ENCODE results near the gene SMCO4.

Gene SMCO4

DNA sequence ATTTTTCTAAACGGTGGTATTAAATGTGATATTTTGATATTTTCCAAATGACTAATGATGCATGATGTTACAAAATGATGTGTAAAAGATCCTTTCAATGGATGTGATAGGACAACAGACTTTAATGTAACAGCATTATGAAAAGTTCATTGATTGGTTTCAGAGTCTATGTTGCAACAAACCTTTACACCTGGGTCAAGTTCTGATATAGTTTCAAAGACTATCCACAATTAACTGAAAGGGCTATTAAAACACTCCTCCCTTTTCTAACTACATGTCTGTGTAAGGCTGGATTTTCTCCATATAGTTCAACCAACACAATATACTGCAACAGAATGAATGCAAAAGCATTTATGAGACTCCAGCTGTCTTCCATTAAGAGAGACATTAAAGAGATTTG lies 35.7 kb downstream of the SMCO4 start:
- no peak overlapping the region for H2AK5ac ChIP-seq (ENCODE audit: low read length, severe bottlenecking)
- no peaks in the 10 kb centered on the region for H3K9me3 ChIP-seq (ENCODE audit: control insufficient read depth, low read length)
- no peak overlapping the region for H4K8ac ChIP-seq (ENCODE audit: low read length)
- H2AFZ ChIP-seq (ENCODE audit: low read depth, low read length): no peak overlapping the region
- no peak overlapping the region for H3K14ac ChIP-seq (ENCODE audit: low read length in 2 of 2)
- no peak overlapping the region for H2BK5ac ChIP-seq (ENCODE audit: low read depth, low read length, poor library complexity, severe bottlenecking)
- H3K27ac ChIP-seq (ENCODE audit: low read length, poor library complexity, severe bottlenecking): no peak overlapping the region
- H3K9ac ChIP-seq (ENCODE audit: low read length): no peak overlapping the region
- no peak overlapping the region for H3K4me2 ChIP-seq (ENCODE audit: low read length, poor library complexity, severe bottlenecking)
- no peak overlapping the region for H2BK12ac ChIP-seq (ENCODE audit: low read length in 2 of 2)
- H2BK15ac ChIP-seq (ENCODE audit: low read depth, poor library complexity, severe bottlenecking): no peak overlapping the region
- H2BK120ac ChIP-seq (ENCODE audit: low read depth, low read length): no peak overlapping the region
- no peak for DNase-seq
- H3K4me1 ChIP-seq (ENCODE audit: control insufficient read depth, insufficient read depth, low read depth, low read length): peaks cover 2% of the 10 kb centered on the region
- WGBS: 82% methylated on average over 1 of the region's 1 CpG
- H3K23ac ChIP-seq (ENCODE audit: low read length in 2 of 2): no peak overlapping the region
- H4K91ac ChIP-seq (ENCODE audit: low read length): no peak overlapping the region
- H3K36me3 ChIP-seq (ENCODE audit: control insufficient read depth in 1 of 2, insufficient read depth in 2 of 2, low read depth in 1 of 2, low read length in 2 of 2): no peaks in the 10 kb centered on the region
- H3K18ac ChIP-seq (ENCODE audit: low read depth in 1 of 2, low read length in 2 of 2): no peak overlapping the region
- no peak overlapping the region for H3K4me3 ChIP-seq (ENCODE audit: insufficient read depth in 1 of 2, low read depth in 1 of 2, low read length in 2 of 2)
- H3K27me3 ChIP-seq (ENCODE audit: control insufficient read depth in 1 of 2, insufficient read depth in 1 of 2, low read length in 2 of 2): no peaks in the 10 kb centered on the region
- H3K4ac ChIP-seq (ENCODE audit: low read depth in 1 of 2, low read length in 2 of 2): no peak overlapping the region
- peaks cover 22% of the 10 kb centered on the region for H3K79me1 ChIP-seq (replicated peaks; ENCODE audit: low read length, poor library complexity, severe bottlenecking)

DNA sequence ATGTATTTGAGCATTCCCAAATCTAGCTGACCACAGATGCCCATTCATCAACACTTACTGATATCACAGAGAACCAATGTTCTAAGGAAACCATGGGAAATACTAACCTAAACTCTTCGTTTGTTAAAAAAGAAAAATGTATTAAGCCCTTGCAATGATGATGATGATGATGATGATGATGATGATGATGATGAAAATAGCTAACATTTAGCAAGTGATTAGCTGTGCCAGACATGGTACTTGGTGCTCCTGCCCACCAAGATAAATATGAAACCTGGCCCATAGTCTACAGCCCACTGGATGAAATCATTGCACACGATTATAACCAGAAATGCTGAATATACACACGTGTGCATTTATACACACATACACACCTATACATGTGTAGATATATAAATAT lies 37.5 kb downstream of the SMCO4 start:
- Histone ChIP-seq H4K91ac (ENCODE audit: low read length) (no peak overlapping the region), H4K8ac (ENCODE audit: low read length) (no peak overlapping the region), H3K4me2 (ENCODE audit: low read length, poor library complexity, severe bottlenecking) (no peak overlapping the region), H3K4ac (ENCODE audit: low read depth in 1 of 2, low read length in 2 of 2) (no peak overlapping the region), H2AK5ac (ENCODE audit: low read length, severe bottlenecking) (no peak overlapping the region), H3K27ac (ENCODE audit: low read length, poor library complexity, severe bottlenecking) (no peak overlapping the region), H2BK15ac (ENCODE audit: low read depth, poor library complexity, severe bottlenecking) (no peak overlapping the region), H3K14ac (ENCODE audit: low read length in 2 of 2) (no peak overlapping the region), H2BK12ac (ENCODE audit: low read length in 2 of 2) (no peak overlapping the region), H3K9me3 (ENCODE audit: control insufficient read depth, low read length) (no peaks in the 10 kb centered on the region), H3K27me3 (ENCODE audit: control insufficient read depth in 1 of 2, insufficient read depth in 1 of 2, low read length in 2 of 2) (no peaks in the 10 kb centered on the region), H2BK120ac (ENCODE audit: low read depth, low read length) (no peak overlapping the region), H3K36me3 (ENCODE audit: control insufficient read depth in 1 of 2, insufficient read depth in 2 of 2, low read depth in 1 of 2, low read length in 2 of 2) (no peaks in the 10 kb centered on the region), H3K4me3 (ENCODE audit: insufficient read depth in 1 of 2, low read depth in 1 of 2, low read length in 2 of 2) (no peak overlapping the region), H3K23ac (ENCODE audit: low read length in 2 of 2) (no peak overlapping the region), H3K18ac (ENCODE audit: low read depth in 1 of 2, low read length in 2 of 2) (no peak overlapping the region), H3K4me1 (ENCODE audit: control insufficient read depth, insufficient read depth, low read depth, low read length) (peaks cover 4% of the 10 kb centered on the region), H3K79me1 (replicated peaks; ENCODE audit: low read length, poor library complexity, severe bottlenecking) (peaks cover 24% of the 10 kb centered on the region), H2BK5ac (ENCODE audit: low read depth, low read length, poor library complexity, severe bottlenecking) (no peak overlapping the region), H2AFZ (ENCODE audit: low read depth, low read length) (no peak overlapping the region), H3K9ac (ENCODE audit: low read length) (no peak overlapping the region)
- DNase-seq: no peak
- WGBS: 100% methylated on average over 1 of the region's 3 CpGs

- Histone ChIP-seq H3K9me3 (ENCODE audit: control insufficient read depth, low read length) (no peaks in the 10 kb centered on the region), H2BK5ac (ENCODE audit: low read depth, low read length, poor library complexity, severe bottlenecking) (no peak overlapping the region), H3K27ac (ENCODE audit: low read length, poor library complexity, severe bottlenecking) (peak overlapping the region; percentile 21), H2BK120ac (ENCODE audit: low read depth, low read length) (no peak overlapping the region), H3K18ac (ENCODE audit: low read depth in 1 of 2, low read length in 2 of 2) (no peak overlapping the region), H2AFZ (ENCODE audit: low read depth, low read length) (no peak overlapping the region), H2AK5ac (ENCODE audit: low read length, severe bottlenecking) (peak overlapping the region; percentile 46), H3K4me3 (ENCODE audit: insufficient read depth in 1 of 2, low read depth in 1 of 2, low read length in 2 of 2) (no peak overlapping the region), H4K91ac (ENCODE audit: low read length) (no peak overlapping the region), H2BK15ac (ENCODE audit: low read depth, poor library complexity, severe bottlenecking) (no peak overlapping the region), H3K14ac (ENCODE audit: low read length in 2 of 2) (no peak overlapping the region), H4K8ac (ENCODE audit: low read length) (no peak overlapping the region), H3K4ac (ENCODE audit: low read depth in 1 of 2, low read length in 2 of 2) (no peak overlapping the region), H3K4me2 (ENCODE audit: low read length, poor library complexity, severe bottlenecking) (no peak overlapping the region), H3K23ac (ENCODE audit: low read length in 2 of 2) (no peak overlapping the region), H2BK12ac (ENCODE audit: low read length in 2 of 2) (no peak overlapping the region), H3K4me1 (ENCODE audit: control insufficient read depth, insufficient read depth, low read depth, low read length) (peaks cover 6% of the 10 kb centered on the region), H3K79me1 (replicated peaks; ENCODE audit: low read length, poor library complexity, severe bottlenecking) (peaks cover 23% of the 10 kb centered on the region), H3K9ac (ENCODE audit: low read length) (no peak overlapping the region), H3K36me3 (ENCODE audit: control insufficient read depth in 1 of 2, insufficient read depth in 2 of 2, low read depth in 1 of 2, low read length in 2 of 2) (no peaks in the 10 kb centered on the region), H3K27me3 (ENCODE audit: control insufficient read depth in 1 of 2, insufficient read depth in 1 of 2, low read length in 2 of 2) (no peaks in the 10 kb centered on the region)
- no peak for DNase-seq
- 98% methylated on average over 3 of the region's 3 CpGs for WGBS
Observed at GRCh38 chr11:93504110-93505095, 38.8 kb downstream of the SMCO4 start.

DNA sequence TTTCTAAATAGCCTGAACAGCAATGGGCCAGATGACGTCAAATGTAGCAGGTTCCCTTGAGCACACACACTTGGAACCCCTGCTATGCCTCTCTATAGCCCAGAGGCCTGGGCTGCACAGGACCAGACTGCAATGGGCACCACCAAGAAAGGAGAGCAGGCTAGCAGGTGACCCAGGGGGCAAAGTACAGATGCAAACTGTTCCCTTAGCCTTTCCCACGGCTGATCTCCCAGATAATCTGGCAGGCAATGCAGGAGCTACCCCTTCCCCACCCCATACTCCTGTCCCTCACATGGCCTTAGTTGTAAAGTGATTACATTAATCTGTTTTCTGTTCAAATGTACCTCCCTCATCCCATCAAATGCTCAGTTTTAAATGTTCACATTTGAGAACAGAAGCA lies 41.3 kb downstream of the SMCO4 start:
- Histone ChIP-seq H2BK5ac (ENCODE audit: low read depth, low read length, poor library complexity, severe bottlenecking) (no peak overlapping the region), H3K4me2 (ENCODE audit: low read length, poor library complexity, severe bottlenecking) (no peak overlapping the region), H3K9me3 (ENCODE audit: control insufficient read depth, low read length) (no peaks in the 10 kb centered on the region), H3K4me3 (ENCODE audit: insufficient read depth in 1 of 2, low read depth in 1 of 2, low read length in 2 of 2) (no peak overlapping the region), H3K79me1 (replicated peaks; ENCODE audit: low read length, poor library complexity, severe bottlenecking) (peaks cover 18% of the 10 kb centered on the region), H4K91ac (ENCODE audit: low read length) (no peak overlapping the region), H3K14ac (ENCODE audit: low read length in 2 of 2) (no peak overlapping the region), H3K18ac (ENCODE audit: low read depth in 1 of 2, low read length in 2 of 2) (no peak overlapping the region), H3K4ac (ENCODE audit: low read depth in 1 of 2, low read length in 2 of 2) (no peak overlapping the region), H3K4me1 (ENCODE audit: control insufficient read depth, insufficient read depth, low read depth, low read length) (peaks cover 18% of the 10 kb centered on the region), H3K27me3 (ENCODE audit: control insufficient read depth in 1 of 2, insufficient read depth in 1 of 2, low read length in 2 of 2) (no peaks in the 10 kb centered on the region), H2BK12ac (ENCODE audit: low read length in 2 of 2) (no peak overlapping the region), H2BK120ac (ENCODE audit: low read depth, low read length) (no peak overlapping the region), H3K9ac (ENCODE audit: low read length) (no peak overlapping the region), H3K36me3 (ENCODE audit: control insufficient read depth in 1 of 2, insufficient read depth in 2 of 2, low read depth in 1 of 2, low read length in 2 of 2) (no peaks in the 10 kb centered on the region), H2AFZ (ENCODE audit: low read depth, low read length) (no peak overlapping the region), H3K27ac (ENCODE audit: low read length, poor library complexity, severe bottlenecking) (no peak overlapping the region), H2AK5ac (ENCODE audit: low read length, severe bottlenecking) (no peak overlapping the region), H3K23ac (ENCODE audit: low read length in 2 of 2) (no peak overlapping the region), H2BK15ac (ENCODE audit: low read depth, poor library complexity, severe bottlenecking) (no peak overlapping the region), H4K8ac (ENCODE audit: low read length) (no peak overlapping the region)
- no peak for DNase-seq
- WGBS: 89% methylated on average over 2 of the region's 2 CpGs

All from mesenchymal stem cell (in vitro differentiated cells and primary cell).